ENCODE measurements around the gene AFM.

DNA sequence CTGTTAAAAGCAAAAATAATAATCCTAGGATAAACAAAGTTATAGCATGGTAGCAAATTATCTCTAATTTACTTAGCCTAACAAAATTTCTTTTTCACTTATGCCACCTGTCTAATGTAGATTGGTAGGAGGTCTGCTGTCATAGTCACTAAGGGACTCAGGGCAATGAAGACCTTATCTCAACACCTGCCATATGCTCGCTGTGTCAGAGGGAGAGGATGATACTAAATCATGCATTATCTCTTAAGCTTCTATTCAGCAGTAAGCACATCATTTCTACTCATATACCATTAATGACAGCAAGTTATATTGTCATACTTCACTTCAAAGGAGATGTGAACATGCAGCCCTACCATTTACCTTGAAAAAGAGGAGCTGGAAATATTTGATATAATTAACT lies 44.1 kb downstream of the AFM start:
- TF ChIP-seq POLR2A (IDR thresholded peaks at IDR 0.05; ENCODE audit: extremely low read depth, insufficient read length), result no peak
- TF ChIP-seq, protein P1, sequence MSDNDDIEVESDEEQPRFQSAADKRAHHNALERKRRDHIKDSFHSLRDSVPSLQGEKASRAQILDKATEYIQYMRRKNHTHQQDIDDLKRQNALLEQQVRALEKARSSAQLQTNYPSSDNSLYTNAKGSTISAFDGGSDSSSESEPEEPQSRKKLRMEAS (IDR thresholded peaks at IDR 0.05; ENCODE audit: low read depth, low read length), result no peak
- TF ChIP-seq, protein P2, sequence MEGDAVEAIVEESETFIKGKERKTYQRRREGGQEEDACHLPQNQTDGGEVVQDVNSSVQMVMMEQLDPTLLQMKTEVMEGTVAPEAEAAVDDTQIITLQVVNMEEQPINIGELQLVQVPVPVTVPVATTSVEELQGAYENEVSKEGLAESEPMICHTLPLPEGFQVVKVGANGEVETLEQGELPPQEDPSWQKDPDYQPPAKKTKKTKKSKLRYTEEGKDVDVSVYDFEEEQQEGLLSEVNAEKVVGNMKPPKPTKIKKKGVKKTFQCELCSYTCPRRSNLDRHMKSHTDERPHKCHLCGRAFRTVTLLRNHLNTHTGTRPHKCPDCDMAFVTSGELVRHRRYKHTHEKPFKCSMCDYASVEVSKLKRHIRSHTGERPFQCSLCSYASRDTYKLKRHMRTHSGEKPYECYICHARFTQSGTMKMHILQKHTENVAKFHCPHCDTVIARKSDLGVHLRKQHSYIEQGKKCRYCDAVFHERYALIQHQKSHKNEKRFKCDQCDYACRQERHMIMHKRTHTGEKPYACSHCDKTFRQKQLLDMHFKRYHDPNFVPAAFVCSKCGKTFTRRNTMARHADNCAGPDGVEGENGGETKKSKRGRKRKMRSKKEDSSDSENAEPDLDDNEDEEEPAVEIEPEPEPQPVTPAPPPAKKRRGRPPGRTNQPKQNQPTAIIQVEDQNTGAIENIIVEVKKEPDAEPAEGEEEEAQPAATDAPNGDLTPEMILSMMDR (IDR thresholded peaks at IDR 0.05; ENCODE audit: low read depth, low read length), result no peak

All from NB4 (cell line).